ENCODE results near the gene PPIF.

- TF ChIP-seq CTCF (IDR thresholded peaks at IDR 0.05), result no peak
- TF ChIP-seq POLR2A (IDR thresholded peaks at IDR 0.05), result no peak
These were observed 13.5 kb downstream of the PPIF start for GRCh38 chr10:79360499-79361342.
